DMS 273 (cell line): ENCODE data around the gene COL18A1.
"Not testable (repeated sequence)": the region's sequence is repeated elsewhere in the genome, so short reads cannot be mapped to it uniquely, and the experiment has no call there.

Experiments
- DNase-seq: peaks from one replicate; lab custom pipeline; 2025; ENCODE audit not compliant: unreplicated experiment; lab: John Stamatoyannopoulos, UW

Gene COL18A1

GRCh38 chr21:45404730-45405270, at the start of gene COL18A1:
Gene COL18A1, plus strand, starts transcription at chr21:45405165. Its CDS starts 66 bp downstream, at chr21:45405231.
- DNase-seq: peak; percentile 67

DNA sequence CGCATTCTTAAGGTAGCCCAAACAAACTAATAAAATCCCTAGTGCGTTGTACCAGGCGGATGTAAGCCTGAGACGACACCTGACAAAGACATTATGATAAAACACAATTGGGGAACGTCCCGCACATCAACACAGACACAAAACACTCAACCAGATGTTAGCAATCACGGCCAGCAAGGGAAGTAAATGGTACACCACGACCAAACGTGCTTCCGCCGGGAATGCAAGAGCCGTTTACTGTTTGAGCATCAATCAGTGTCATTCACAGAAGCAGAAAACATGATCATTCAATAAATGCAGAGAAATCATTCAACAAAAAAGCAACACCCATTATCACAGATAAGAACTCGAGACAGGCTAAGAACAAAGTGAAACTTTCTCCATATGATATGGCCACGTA, 49.4 kb upstream of the COL18A1 start:
- DNase-seq: no peak

GRCh38 chr21:45356251-45356650, 48.7 kb upstream of the COL18A1 start:
- no peak for DNase-seq

DNA sequence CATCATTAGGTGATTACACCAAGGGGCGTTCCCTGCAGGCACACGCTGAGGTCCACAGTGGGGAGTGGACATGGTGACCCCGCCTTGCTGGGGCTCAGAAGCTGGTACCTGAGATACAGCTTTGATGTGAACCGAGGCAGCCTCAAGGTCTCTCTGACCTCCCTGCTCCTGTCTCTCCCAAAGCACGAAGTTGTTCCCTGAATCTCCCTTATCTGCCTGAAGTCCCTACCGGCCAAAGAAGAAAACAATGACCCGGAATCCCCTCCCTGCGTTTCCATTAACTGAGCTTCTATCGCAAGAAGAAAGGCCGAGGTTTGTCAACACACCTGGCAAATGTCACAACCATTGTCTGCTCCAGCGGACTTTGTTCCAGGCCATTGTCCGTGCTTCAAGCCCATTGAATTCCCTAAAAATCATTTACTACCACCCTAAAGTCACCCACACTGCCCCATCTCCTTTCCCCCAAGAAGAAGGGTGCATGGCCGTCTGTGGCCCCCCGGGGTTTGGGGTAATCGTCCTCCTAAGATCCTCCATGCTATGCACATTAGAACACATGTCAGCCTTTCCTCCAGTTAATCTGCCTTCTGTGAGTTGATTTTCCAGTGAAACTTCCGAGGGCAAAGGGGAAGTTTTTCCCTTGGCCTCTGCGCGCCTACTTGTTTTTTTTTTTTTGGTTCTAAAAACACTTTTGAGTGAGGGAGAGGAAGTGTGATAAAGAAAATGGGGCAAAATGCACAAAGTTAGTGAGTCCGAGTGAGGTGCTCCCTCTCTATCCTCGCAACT, 48.1 kb upstream of the COL18A1 start:
- no peak for DNase-seq

DNA sequence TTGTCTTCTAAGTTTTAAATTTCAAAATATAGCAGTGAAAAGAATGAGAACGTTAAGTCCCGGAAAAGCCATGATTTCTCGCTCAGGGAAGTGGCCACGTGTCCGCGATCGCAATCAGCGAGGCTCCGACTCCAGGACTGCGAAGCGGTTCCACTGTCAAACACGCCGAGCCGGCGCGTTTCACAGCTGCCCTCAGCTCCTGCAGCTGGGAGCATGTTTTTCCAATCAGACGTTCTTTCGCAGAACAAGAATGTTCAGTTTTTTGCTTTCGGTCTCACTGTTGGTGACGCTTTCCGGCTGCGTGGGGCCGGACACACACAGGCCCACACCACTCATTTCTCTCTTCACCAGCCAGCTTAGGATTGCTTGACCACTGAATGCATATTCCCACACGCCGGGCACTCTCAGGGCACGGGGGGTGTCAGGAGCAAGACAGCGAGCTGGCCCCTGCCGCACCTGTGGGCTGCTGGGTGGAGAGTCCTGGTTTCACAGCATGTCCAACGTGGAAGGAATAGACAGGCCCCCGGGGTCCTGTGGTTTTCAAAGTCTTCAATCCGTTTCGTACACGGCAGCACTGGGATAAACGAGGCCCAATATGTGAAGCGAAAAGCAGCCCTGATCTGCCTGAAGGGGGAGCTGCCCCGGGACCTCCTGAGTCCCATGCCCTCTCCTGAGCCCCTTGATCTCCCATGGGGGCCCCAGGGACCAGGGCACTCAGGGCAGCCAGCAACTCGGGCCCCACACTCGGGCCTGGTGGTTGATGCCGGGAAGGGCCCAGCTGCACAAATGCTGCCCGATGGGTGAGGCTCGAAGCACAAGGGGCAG, 47.3 kb upstream of the COL18A1 start:
- DNase-seq: no peak

DNA sequence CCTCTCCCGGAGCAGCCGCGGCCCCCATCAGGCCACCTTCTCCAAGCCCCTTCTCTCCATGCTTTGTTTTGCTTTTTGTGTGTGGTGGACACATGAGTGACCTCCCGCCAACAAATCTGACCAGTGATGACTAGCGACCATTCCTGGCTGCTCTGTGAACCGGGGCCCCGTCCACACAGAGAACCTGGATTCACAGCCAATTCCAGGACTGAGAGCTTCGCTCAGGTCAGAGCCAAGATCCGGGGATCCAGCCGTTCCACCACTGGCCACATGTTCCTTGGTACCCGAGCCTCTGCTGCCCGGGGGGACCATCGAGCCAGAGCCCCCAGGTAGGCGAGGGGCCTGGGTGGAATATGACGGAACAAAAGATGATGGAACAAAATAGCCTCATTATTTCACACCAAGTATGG, 46.7 kb upstream of the COL18A1 start:
- DNase-seq: no peak

DNA sequence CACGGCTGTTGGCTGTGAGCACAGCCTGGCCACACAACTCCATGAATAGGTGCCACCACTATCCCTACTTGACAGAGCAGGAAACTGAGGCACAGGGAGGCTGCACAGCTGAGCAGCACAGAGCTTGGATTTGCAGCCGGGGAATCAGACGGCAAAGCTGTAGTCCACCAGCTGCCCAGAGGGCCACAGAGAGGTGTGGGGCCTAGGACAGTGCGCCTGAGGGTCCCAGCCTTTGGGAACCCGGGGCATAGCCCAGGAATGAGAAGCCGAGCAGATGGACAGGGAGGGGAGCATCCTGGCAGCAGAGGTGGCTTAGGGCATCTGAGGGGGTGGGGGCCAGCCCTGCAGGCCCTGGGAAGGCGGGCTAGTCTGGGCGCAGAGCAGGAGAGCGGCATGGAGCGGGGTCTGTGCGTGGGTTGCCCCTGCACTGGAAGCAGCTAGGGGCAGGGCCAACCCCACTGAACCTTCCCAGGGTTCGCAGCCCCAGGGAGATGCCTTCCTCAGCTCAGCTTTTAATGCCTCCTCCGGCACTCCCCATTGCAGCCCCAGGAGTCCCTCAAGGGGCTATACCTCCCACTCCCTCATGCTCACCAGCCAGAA, 46.2 kb upstream of the COL18A1 start:
- DNase-seq: no peak

GRCh38 chr21:45359451-45360217, 45.3 kb upstream of the COL18A1 start:
- no peak for DNase-seq

DNA sequence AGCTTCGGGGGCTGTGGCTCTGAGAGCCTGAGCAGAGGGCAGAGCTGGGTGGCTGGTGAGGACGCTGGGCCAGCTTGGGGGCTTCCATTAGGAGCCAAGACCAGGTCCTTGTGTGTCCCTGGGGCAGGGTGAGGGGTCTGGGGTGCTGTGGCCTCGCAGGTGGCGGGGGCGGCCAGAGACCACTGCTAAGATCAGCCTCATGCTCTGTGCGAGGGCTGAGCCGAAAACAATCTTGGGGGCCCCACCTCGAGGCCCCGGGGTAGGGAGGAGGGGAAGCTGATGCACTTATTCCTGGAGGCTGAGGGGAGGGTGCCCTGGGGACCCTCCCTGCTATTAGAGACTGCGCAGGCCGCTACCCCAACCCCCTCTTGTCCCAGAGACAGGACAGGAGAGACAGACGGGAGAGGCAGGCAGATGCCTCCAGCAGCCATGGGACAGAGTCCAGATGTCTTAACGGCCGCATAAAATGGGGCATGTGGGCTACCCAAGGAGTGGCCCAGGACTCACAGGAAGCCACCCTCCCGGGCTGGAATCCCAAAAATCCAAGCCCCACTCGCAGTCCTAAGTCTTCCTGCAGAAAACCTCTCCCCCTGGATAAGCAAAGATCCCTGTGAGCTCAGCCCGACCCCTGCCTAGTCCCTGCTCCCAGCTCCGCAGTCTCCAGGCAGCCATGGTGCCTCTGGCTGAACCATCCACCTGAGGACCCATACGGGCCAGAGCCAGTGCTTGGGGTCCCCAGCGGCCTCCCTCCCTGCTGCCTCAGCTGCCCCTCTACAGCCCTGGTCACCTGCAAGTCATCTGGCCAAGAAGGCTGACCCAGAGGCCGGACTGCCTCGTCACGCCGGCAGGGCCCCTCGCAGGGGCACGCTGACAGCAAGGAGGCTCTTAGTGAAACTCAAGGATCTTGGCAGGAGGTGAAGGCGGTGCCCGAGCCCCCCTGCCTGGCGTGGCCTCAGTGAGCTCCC, 43.6 kb upstream of the COL18A1 start:
- DNase-seq: peak; percentile 35

DNA sequence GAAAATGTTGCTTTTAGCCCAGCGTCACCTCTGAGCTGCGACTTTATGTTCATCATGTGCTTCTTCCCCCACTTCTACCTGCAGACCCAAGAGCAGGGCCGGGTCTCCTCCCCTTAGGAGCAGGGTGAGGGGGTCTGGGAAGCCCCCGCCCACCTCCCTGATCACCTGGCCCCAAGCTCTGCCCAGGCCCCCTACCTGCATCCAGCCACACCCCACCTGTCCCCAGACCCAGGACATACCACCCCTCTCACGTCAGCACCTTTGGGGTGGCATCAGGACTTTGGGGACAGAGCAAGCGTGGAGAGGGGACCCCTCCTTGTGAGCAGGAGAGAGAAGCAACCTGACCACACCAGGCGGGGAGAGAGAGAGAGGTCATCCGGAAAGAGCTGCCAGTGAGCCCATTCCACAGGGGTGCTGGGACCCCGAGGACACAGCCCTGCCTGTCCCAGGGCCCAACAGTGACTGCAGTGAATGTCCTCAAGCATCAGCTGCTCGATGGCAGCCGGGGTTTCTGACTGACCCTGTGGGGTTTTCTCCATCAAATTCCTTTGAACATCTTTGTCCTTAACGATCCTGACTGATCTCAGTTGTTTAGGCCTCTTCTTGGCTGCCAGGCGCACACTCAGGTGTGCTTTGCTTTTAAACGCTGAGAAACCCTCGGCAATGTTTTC, 42.8 kb upstream of the COL18A1 start:
- DNase-seq: no peak

DNA sequence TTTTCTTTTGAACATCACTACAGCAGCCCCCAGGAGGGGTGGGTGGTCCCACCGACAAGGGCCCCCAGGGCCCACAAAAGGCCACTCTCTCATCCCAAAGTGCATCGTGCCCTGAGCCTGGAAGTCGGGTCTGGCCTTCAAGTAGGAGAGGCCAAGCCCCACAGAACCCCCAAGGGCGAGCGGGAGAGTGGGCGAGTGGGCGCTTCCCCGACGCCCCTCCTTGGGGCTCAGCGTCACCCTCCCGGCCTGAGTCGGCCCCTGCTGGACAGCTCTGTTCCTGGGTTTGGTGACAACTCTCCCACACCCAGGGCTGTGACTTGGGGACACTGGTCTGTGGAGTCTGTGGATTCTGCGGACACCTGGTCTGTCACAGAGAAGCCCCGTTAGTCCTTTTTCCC, 42.2 kb upstream of the COL18A1 start:
- no peak for DNase-seq

DNA sequence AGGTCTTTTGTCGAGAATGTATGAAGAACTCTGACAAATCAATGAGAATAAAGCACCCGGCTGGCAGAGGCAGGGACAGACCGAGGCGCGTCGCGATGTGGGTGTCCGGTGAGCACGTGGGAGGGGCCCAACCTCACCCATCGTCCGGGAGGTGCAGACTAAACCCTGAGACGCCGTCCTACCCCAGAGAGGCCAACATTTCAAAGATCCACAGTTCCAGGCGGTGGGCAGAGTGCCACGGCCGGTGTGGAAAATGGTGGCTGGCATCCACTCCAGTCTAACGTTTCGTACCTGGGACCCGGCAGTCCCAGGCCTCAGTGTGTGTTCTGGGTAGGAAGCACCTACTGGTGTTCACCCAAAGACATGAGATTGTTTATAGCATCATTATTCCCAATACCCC, 41.7 kb upstream of the COL18A1 start:
- DNase-seq: not testable (repeated sequence)

GRCh38 chr21:45363921-45364467, 41.0 kb upstream of the COL18A1 start:
- DNase-seq: peak; percentile 60

GRCh38 chr21:45364468-45365185, 40.3 kb upstream of the COL18A1 start:
- DNase-seq: peak; percentile 26

- DNase-seq: no peak
Observed at GRCh38 chr21:45365186-45365607, 39.8 kb upstream of the COL18A1 start.

DNA sequence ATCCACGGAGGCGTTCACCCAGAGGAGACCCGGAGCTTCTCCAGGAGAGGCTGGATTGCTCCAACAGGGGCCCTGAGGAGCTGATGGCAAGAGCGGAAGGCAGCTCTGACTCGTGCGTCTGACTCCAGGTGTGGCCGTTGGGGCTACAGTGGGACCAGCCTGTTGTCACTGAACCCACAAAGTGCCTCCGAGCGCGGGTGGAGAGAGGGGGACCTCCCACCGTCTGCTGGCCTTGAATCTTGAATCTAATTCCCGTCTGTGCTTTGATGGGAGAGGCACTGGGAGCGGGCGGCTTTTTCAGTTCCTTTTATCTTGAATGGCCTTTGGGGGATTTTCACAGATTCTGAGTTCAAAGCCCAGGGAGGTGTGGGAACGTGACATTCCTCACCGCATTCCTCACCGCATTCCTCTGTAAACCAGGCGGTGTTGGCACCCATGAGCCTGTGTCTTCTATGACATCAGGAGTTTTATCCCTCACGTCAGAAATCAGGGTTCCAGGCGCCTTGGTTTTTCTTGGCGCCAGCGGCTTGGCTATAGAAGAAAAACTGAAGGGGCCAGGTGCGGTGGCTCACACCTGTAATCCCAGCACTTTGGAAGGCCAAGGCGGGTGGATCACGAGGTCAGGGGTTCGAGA, 39.2 kb upstream of the COL18A1 start:
- no peak for DNase-seq

GRCh38 chr21:45366476-45366875, 38.5 kb upstream of the COL18A1 start:
- no peak for DNase-seq
